B cell (primary cell): ENCODE measurements around the gene KLRC1. TPM values are rescaled to one million over a fixed set of nuclear protein-coding genes. Genes with fewer than 3 reads are reported as not detected.

Experiments
- ATAC-seq: fragments of 200-7000 bp; cut with Tn5 transposase; one replicate; pipeline ENCODE4 v1.10.0; 2021; ENCODE audit warnings: low read depth, mild to moderate bottlenecking, moderate number of reproducible peaks, moderate library complexity
- CTCF ChIA-PET: fragments of 350-600 bp; sonication (Branson Sonifier 250); formaldehyde crosslinking; loops from one replicate; lab custom pipeline; 2021; ENCODE audit warnings: antibody characterized with exemption, inconsistent platforms; lab: Charles Lee
- POLR2A ChIA-PET: fragments of 350-600 bp; sonication (Branson Sonifier 250); formaldehyde crosslinking; loops from one replicate; lab custom pipeline; 2021; ENCODE audit warnings: antibody characterized with exemption; lab: Charles Lee
- DNase-seq: peaks from one replicate; pipeline ENCODE4 v3.0.0; 2013
- H2AFZ ChIP-seq: 2 replicates; pipeline ENCODE4 v1.6.1; 2012; ENCODE audit warnings: mild to moderate bottlenecking, low read depth, low read length; ENCODE audit not compliant: insufficient read depth, poor library complexity, severe bottlenecking
- H3K27ac ChIP-seq, 2 donors: 1 replicate in 1 of 2; 2 replicates in 1 of 2; pipeline ENCODE4 v1.5.1; 2012 to 2013; ENCODE audit warnings: low read length in 2 of 2, mild to moderate bottlenecking in 2 of 2, moderate library complexity in 1 of 2
- H3K27me3 ChIP-seq, 4 experiments: fragments of 200-600 bp in 1 of 4; sonication (generic) in 1 of 4; replicated peaks in 1 of 4; 1 replicate in 2 of 4; 2 replicates in 2 of 4; pipeline versions ENCODE4 v1.6.1 to v1.7.0; 2013 to 2016; ENCODE audit warnings: low read length in 3 of 4, mild to moderate bottlenecking in 2 of 4, mixed read lengths in 1 of 4, moderate library complexity in 1 of 4; ENCODE audit not compliant: insufficient read depth in 4 of 4, control insufficient read depth in 3 of 4; ENCODE audit errors: control extremely low read depth in 1 of 4
- H3K36me3 ChIP-seq, 2 experiments: replicated peaks in 1 of 2; 1 replicate in 1 of 2; 2 replicates in 1 of 2; pipeline versions ENCODE4 v1.6.1 to v1.7.1; 2013; ENCODE audit warnings: low read length in 1 of 2; ENCODE audit not compliant: insufficient read depth in 2 of 2, control insufficient read depth in 1 of 2; ENCODE audit errors: control extremely low read depth in 1 of 2, extremely low read depth in 1 of 2
- H3K4me1 ChIP-seq, 2 donors: fragments of 200-600 bp in 1 of 2; sonication (generic) in 1 of 2; 1 replicate in 1 of 2; 2 replicates in 1 of 2; pipeline versions ENCODE4 v1.5.1 to v1.6.1; 2013 to 2017; ENCODE audit warnings: low read length in 2 of 2; ENCODE audit not compliant: control insufficient read depth in 2 of 2, insufficient read depth in 2 of 2
- H3K4me2 ChIP-seq: replicated peaks from 2 replicates; pipeline ENCODE3; 2012; ENCODE audit warnings: mild to moderate bottlenecking, low read depth, low read length; ENCODE audit not compliant: poor library complexity, severe bottlenecking
- H3K4me3 ChIP-seq, 5 experiments: fragments of 200-600 bp in 1 of 5; sonication (generic) in 1 of 5; 1 replicate in 3 of 5; 2 replicates in 2 of 5; pipeline versions ENCODE4 v1.5.1 to v1.7.0; 2011 to 2016; ENCODE audit warnings: low read length in 4 of 5, mild to moderate bottlenecking in 4 of 5, low read depth in 2 of 5, control low read depth in 1 of 5, moderate library complexity in 1 of 5; ENCODE audit not compliant: insufficient read depth in 1 of 5; ENCODE audit errors: control extremely low read depth in 1 of 5, extremely low read depth in 1 of 5
- H3K79me2 ChIP-seq: fragments of 200-600 bp; sonication (generic); one replicate; pipeline ENCODE4 v1.6.0; 2016; ENCODE audit warnings: low read length; ENCODE audit not compliant: control insufficient read depth, insufficient read depth
- H3K9ac ChIP-seq: fragments of 200-600 bp; sonication (generic); 2 replicates; pipeline ENCODE4 v1.6.1; 2017; ENCODE audit warnings: mild to moderate bottlenecking, low read length, moderate library complexity
- H3K9me3 ChIP-seq, 3 donors: one replicate each; pipeline versions ENCODE4 v1.6.1 to v1.7.1; 2013; ENCODE audit warnings: low read length in 2 of 3; ENCODE audit not compliant: control insufficient read depth in 2 of 3, insufficient read depth in 1 of 3; ENCODE audit errors: control extremely low read depth in 1 of 3
- H4K20me1 ChIP-seq: 2 replicates; pipeline ENCODE4 v1.6.0; 2012; ENCODE audit warnings: mild to moderate bottlenecking, low read length; ENCODE audit not compliant: insufficient read depth, control insufficient read depth, poor library complexity, severe bottlenecking
- H3K27ac Mint-ChIP-seq: one replicate; pipeline ENCODE4 v1.8.0; 2021; ENCODE audit warnings: mixed read lengths
- H3K27me3 Mint-ChIP-seq: one replicate; pipeline ENCODE4 v1.8.0; 2021; ENCODE audit warnings: mixed read lengths
- H3K4me1 Mint-ChIP-seq: one replicate; pipeline ENCODE4 v1.8.0; 2021; ENCODE audit warnings: mixed read lengths
- H3K4me3 Mint-ChIP-seq: one replicate; pipeline ENCODE4 v1.8.0; 2021; ENCODE audit warnings: mixed read lengths
- H3K9me3 Mint-ChIP-seq: one replicate; pipeline ENCODE4 v1.8.0; 2022; ENCODE audit warnings: mixed read lengths; ENCODE audit not compliant: insufficient read depth
- EZH2 ChIP-seq: IDR thresholded peaks from 2 replicates; pipeline ENCODE4 v1.6.1; 2012; ENCODE audit warnings: borderline replicate concordance, low read depth, mild to moderate bottlenecking, moderate library complexity, low read length; ENCODE audit not compliant: insufficient read depth, poor library complexity, severe bottlenecking
- WGBS: methylation state at CpG from one replicate; pipeline ENCODE4 v1.1.5; 2013; ENCODE audit warnings: missing lambda C conversion rate; ENCODE audit not compliant: insufficient coverage; 5-methylcytosine and 5-hydroxymethylcytosine counted together
- intact Hi-C: fragments of 100-400 bp; cut with micrococcal nuclease; formaldehyde crosslinking; loops from one replicate; pipeline ENCODE4 v1.10.0; 2022
- polyA plus RNA-seq: library from polyadenylated mRNA; depleted of rRNA; stranded (reverse); fragments of >200 nt; gene quantifications from 2 replicates; pipeline ENCODE4 v1.2.3, GENCODE V29; 2012
- total RNA-seq, 2 donors: library from RNA; stranded (reverse); fragments of 120-200 nt in 1 of 2; gene quantifications; 1 replicate in 1 of 2; 2 replicates in 1 of 2; pipeline versions ENCODE4 v1.2.3 to v1.2.4, GENCODE V29; 2013 to 2022
- TF ChIP-seq, protein P1 (sequence below): fragments of 200-600 bp; IDR thresholded peaks from one replicate; pipeline ENCODE4 v1.8.0; 2022; ENCODE audit warnings: antibody characterized with exemption, mild to moderate bottlenecking

The KLRC1 gene
- total and polyA plus RNA-seq, 2 donors (not counting 1 experiment from before 2014, with no cell fraction given): not detected

DNA sequence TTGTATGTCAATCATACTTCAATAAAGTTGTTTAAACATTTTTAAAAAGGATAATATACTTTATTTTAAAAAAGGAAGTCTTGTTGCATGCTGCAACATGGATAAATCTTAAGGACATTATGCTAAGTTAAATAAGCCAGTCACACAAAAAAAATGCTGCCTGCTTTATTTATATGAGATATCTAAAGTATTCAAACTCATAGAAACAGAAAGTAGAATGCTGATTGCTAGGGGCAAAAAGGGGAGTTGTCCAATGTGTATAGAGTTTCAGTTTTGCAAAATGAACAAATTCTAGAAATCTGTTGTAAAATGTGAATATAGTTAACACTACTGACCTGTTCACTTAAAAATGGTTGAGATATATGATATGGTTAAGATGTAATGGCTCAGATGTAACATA is 52.3 kb downstream of the KLRC1 start:
- intact Hi-C loops: no loop called here
- no peak overlapping the region for H3K4me3 Mint-ChIP-seq
- no peaks in the 10 kb centered on the region for H4K20me1 ChIP-seq
- ATAC-seq (no peak), DNase-seq (no peak)
- ChIA-PET POLR2A (no interaction called here), CTCF (no interaction called here)
- no peak overlapping the region for H3K9ac ChIP-seq
- TF ChIP-seq, protein P1, sequence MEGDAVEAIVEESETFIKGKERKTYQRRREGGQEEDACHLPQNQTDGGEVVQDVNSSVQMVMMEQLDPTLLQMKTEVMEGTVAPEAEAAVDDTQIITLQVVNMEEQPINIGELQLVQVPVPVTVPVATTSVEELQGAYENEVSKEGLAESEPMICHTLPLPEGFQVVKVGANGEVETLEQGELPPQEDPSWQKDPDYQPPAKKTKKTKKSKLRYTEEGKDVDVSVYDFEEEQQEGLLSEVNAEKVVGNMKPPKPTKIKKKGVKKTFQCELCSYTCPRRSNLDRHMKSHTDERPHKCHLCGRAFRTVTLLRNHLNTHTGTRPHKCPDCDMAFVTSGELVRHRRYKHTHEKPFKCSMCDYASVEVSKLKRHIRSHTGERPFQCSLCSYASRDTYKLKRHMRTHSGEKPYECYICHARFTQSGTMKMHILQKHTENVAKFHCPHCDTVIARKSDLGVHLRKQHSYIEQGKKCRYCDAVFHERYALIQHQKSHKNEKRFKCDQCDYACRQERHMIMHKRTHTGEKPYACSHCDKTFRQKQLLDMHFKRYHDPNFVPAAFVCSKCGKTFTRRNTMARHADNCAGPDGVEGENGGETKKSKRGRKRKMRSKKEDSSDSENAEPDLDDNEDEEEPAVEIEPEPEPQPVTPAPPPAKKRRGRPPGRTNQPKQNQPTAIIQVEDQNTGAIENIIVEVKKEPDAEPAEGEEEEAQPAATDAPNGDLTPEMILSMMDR: no peak
- TF ChIP-seq EZH2: no peak
- no peaks in the 10 kb centered on the region for H3K9me3 Mint-ChIP-seq
- H3K79me2 ChIP-seq: no peaks in the 10 kb centered on the region
- H3K4me2 ChIP-seq: no peak overlapping the region
- no peak overlapping the region for H2AFZ ChIP-seq
- no peaks in the 10 kb centered on the region for H3K27me3 ChIP-seq
- H3K4me3 ChIP-seq: no peak overlapping the region
- H3K27ac Mint-ChIP-seq: no peak overlapping the region
- no peak overlapping the region for H3K27ac ChIP-seq
- H3K9me3 ChIP-seq: peaks cover 0 to 3% (median 3%) of the 10 kb centered on the region in 3 donors
- peaks cover 5% of the 10 kb centered on the region for H3K4me1 Mint-ChIP-seq
- peaks cover 17 to 22% of the 10 kb centered on the region in 2 donors for H3K4me1 ChIP-seq
- H3K36me3 ChIP-seq: no peaks in the 10 kb centered on the region
- H3K27me3 Mint-ChIP-seq: peaks cover 33% of the 10 kb centered on the region

DNA sequence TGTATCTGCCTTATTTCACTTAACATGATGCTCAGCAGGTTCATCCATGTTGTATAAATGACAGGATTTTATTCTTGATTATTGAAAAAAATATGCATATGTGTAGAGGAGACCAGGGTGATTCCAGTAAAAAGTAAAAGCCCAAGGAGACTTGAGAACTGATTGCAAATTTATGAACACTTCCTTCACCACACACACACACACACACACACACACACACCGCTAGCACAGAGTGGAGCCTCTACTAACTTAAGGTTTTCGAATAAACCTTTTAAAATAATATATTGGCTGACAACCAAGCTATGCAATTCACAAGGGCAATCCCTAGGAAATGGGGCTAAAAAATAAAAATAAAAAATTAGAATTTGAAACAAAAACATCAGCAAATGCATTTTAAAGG is 55.0 kb downstream of the KLRC1 start:
- POLR2A ChIA-PET: no interaction called here
- CTCF ChIA-PET: no interaction called here
- H3K4me3 Mint-ChIP-seq: no peak overlapping the region
- Histone ChIP-seq H3K9ac (no peak overlapping the region), H3K27ac (no peak overlapping the region), H3K36me3 (no peaks in the 10 kb centered on the region), H3K4me1 (peaks cover 38 to 47% of the 10 kb centered on the region in 2 donors), H3K79me2 (no peaks in the 10 kb centered on the region), H3K9me3 (peaks cover 0 to 3% (median 0%) of the 10 kb centered on the region in 3 donors), H3K4me3 (no peak overlapping the region), H3K4me2 (no peak overlapping the region), H2AFZ (no peak overlapping the region), H3K27me3 (no peaks in the 10 kb centered on the region), H4K20me1 (no peaks in the 10 kb centered on the region)
- H3K27ac Mint-ChIP-seq: no peak overlapping the region
- H3K9me3 Mint-ChIP-seq: no peaks in the 10 kb centered on the region
- no peak for ATAC-seq
- H3K27me3 Mint-ChIP-seq: peaks cover 33% of the 10 kb centered on the region
- TF ChIP-seq, protein P1: no peak
- no peak for TF ChIP-seq EZH2
- intact Hi-C loops: no loop called here
- H3K4me1 Mint-ChIP-seq: peaks cover 22% of the 10 kb centered on the region
- no CpG with 5 or more reads among the region's 2 CpGs for WGBS
- no peak for DNase-seq
